NCI-H2171 (cell line): ENCODE results near the gene ABLIM3.

Source experiments
- DNase-seq: peaks from one replicate; lab custom pipeline; 2025; lab: John Stamatoyannopoulos, UW

ABLIM3 gene

DNA sequence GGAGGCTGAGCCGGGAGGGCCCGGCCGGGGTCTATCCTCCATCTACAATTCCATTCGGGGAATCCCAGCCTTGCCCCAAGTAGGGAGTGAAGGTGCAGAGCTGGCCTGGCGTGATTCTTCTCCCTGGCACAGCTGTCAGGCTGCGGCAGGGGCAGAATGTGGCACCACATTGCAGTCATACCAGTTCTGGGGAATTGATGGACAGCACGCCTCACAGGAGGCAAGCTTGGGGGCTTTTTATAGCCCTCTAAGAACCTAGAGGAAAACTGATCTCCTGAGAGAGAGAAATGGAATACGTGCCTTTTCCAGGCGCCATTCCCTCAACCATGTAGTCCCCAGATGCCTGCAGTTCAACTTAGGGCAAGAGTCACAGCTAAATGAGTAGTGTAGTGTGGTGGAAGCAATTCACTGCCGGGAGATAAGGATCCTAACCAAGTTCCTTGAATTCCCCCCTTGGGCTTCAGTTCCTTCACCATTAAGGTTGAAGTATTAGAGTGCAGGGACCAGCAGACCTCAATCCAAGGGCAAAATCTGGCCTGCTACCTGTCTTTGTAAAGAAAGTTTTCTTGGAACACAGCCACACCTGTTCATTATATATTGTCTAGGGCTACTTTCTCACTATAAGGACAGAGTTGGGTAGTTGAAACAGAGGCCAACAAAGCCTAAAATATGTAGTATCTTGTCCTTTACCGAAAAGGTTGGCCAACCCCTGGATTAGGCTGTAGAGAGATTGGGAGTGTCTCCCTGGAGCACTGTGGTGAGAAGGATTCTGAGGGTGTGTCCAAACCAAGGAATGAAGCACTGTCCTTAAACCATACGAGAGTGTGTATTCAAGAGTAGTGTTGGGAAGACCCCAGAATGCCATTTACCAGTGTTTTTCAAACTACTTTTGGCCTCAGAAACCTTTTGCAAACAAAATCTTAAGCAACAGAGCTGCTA lies 141.0 kb downstream of the ABLIM3 start:
- no peak for DNase-seq

DNA sequence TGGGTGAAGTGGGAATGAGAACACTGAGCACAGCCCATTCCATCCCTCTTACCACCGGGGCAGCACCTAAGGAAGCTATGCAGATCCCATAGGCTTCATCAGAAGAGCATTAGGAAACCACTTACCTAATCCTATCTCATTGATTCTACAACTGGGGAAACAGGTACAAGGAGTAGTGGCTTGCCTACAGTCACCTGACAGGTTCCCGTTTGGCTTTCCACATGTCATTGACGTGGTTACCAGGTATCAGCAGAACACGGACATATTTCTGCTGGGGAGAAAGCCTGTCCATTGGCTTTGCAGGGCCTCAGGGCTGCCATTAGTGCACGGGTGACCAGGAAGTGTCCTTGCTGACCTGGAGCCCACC lies 141.7 kb downstream of the ABLIM3 start:
- no peak for DNase-seq

DNA sequence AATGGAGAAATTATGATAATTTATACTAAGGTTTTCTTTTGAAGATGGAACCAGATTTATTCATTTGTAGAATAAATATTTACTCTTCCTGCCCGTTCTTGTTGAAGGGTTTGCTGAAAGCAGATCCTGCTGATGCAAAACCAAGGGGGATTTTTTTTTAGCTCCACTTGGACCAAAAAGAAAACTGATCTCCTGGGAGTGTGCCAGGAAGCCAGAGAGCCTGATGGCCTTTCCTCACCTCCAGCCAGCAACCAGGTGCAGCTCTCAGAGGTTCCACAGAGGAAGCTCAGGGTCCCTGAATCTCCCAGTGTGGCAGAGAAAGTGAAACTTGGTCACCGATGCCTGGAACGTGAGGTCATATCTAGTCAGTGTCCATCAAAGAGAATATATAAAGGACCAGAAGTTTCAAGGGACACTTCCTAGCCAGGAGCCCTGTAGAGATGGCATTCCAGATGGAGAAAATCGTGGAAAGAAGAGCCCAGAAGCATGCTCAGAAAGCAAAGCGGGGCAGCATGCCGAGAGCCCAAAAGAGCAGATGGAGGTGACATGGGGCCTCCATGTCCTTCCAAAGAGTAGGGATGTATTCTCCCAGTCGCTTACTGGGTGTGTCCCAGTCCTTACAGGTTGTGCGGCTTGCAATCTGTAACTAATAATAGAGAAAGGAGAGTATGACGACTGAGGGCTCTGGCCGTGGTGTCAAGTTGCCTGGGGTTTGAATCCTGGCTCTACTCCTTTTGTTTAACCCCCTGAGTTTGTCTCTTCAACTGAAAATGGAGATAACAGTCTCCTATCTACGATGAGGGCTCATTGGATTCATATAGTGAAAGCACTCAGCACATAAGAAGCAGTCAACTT lies 142.6 kb downstream of the ABLIM3 start:
- DNase-seq: peak; percentile 36

DNA sequence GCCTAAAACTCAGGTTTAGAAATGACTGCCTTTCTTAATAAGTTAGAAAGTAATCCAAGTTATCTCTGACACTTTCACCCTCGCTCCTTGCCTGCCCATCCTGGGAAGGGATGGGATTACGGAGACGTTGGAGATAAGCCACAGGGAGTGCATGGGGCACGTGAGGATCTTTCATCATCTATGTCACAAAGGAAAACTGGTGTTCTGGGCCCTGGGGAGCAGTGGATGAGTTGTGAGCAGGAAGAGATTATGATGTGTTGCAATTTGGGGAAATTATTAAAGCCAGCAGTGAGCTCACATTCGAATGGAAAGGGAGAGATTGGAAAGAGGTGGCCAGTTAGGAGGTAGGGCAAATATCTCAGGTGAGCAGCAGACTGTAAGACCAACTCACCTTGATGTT lies 143.2 kb downstream of the ABLIM3 start:
- no peak for DNase-seq

DNA sequence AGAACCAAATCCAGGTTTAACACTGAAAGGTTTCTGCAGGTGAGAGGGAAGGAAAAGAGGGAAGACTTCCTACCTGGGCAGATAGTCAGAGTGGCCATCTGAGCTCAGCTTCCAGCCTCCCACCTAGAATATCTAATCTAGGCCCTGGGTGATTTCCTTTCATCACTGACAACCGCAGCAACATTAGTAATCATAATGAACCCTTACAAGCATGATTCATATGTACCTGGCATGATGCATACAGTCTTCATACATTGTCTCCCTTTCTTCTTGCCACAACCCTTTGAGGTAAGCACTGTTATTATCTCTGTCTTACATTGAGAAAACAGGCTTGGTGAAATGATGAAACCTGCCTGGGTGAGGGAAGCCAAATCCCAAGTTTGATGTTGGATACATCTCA lies 143.9 kb downstream of the ABLIM3 start:
- DNase-seq: no peak

DNA sequence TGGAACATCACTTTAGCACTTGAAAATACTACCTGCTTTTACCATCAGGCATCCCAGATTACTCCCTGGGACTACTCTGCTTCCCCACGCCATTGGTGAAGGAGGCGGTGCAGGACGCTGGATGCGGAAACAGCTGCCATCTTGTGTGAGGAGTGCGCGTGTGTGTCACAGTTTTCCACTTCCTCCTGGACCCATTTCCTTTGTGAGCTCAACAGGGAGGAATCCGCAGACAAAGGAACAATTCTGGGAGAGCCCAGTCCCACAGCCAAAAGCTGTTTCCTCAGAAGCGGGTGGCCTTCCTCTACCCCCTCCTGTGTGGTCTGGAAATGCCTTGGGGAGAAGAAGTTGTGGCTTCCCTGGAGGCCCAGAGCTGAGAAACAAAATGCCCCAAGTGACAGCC lies 147.1 kb downstream of the ABLIM3 start:
- DNase-seq: no peak

DNA sequence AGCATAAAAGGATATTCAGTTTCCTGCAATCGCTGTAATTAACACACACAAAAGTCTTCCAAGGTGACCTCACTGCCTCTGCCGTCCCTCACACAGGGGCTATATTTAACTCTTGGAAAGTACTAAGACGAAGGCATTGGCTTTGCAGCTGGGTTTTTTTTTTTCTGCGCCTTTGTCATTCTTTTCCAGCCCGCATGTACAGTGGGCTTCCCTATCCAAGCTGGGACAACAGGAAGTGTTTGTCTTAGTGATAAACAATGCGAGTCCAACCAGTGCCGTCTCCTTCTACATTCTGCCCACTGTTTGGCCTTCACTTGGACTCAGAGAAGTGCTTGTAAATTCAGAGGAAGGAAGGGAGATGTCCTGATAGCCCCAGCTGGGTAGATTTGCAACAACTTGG lies 148.0 kb downstream of the ABLIM3 start:
- no peak for DNase-seq

DNA sequence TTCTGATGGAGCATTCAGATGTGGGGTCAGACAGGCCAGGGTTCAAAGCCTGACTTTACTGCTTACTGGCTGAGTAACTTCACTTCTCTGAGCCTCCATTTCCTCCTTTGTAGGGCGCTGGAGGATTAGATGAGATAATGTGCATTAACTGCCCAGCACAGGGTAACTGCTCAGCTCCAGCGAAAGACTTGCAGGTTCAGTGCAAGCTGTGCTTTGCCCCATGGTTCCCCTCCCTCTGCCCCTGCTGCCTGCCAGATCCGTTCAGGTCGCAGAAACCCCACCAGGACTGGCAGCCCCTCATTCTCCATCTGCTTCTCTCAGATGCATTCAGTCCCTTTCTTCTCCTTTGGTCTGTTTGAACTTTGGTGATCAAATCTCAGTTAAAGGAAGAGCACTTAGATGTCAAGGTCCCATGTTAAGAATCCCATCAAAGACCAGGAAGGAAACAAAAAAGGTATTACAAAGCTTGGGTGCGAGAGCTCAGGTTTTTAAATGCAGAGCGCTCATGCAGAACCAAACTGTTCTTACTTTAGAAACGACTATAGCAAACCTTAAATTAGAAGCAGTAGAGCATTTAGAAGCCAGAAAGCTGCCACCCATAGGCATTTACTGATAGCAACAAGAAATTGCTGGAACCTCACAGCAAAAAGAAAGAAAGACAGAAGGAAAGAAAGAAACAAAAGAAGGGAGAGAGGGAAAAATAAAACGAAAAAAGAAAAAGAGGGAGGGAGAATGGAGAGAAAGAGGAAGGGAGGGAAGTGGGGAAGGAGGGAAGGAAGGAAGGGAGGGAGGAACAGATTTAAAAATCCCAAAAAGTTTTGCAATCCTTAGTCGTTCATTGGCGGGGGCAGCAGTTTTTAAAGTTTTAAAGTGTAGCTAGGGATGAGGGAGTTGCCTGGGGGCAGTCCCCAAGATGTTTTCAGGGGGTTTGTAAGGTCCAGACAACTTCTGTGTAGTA lies 153.9 kb downstream of the ABLIM3 start:
- DNase-seq: no peak

DNA sequence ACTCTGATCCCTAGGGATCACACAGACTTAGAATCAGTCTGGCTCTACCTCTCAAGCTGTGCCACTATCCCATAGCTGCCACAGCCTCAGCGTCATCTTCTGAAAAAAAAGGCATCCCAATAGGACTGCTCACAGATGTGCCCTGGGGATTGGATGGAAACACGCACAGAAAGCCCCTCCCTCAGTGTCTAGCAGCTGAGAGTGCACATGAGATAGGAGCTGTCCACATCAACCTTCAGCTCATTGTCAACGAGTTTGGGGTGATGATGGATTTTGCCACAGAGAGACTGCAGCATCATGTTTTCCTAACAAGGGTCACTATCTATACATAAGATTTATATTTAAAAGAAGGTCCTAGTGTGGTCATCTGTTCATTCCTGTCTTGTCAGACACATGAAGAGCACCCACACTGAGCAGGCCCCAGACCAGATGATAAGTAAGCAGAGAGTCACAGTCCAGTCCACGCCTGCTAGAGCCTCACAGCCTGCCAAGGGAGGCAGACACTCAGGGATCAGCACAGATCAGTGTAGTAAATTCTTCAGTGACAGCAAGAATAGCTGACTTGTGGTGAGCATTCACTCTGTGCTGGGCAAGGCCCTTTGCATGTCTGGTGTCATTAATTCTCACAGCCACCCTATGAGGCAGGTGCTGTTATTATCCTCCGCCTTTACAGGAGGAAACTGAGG lies 156.2 kb downstream of the ABLIM3 start:
- DNase-seq: no peak

DNA sequence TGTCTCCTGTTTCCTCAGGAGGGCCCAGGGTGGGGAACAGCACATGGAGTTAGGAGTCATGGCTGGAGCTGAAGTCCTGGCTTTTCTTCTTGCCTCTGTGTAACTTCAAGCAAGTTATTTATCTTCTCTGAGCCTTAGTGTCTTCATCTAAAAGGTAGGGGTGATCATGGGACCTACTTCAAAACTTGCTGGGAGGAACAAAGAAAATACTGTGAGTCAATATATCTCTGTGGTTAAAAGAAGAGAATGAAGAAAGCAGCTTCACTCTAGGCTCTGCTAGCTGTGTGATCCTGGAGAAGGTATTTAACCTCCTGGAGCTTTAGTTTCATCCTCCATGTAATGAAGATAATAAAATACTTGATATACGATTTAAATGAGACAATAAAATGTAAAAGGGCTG lies 156.9 kb downstream of the ABLIM3 start:
- no peak for DNase-seq

DNA sequence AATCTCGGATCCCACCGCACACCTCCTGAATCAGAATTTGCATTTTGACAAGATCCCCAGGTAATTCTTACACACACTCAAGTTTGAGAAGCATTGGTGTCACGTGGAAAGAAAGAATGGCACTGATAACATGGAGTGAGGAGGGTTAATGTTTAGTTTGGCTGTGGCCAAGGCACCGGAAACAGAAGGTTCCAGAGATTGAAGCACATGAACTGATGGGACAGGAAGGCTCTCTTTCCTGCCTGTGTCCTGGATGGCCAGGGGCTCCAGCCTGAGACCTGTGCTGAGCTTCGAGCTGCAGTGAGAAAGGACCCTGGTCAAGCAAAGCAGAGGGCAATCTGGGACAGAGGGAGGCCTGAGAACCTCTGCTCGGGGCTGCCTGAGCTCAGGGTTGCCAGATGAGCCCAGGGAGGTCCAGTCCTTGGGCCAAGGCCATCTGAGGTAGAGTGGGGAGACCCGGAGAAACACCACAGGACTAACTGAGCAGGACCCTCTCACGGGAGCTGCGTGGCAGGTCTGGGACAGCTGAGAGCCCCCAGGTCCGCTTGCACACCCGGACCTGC lies 157.6 kb downstream of the ABLIM3 start:
- DNase-seq: no peak

DNA sequence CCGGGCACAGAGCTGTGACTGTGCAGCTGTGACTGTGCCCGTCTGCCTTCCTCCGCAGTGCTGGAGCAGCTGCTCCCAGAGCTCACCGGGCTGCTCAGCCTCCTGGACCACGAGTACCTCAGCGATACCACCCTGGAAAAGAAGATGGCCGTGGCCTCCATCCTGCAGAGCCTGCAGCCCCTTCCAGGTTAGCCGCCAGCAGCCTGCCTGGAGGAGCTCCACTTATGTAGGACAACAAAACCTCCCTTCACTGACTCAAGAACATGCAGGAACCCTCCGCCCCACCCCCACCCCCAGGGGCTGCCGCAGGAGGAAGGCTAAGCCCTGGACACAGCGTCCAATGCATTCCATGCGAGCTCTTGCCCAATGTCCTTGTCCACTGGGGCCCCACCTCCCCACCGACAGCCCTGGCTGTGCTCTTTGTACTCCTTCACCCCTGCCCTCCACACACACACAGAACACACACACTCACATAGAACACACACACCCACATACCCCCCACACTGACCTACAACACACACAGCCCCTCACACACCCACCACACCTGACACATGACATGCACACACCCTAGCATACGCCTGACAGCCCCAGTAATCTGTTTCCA lies 158.3 kb downstream of the ABLIM3 start:
- no peak for DNase-seq

DNA sequence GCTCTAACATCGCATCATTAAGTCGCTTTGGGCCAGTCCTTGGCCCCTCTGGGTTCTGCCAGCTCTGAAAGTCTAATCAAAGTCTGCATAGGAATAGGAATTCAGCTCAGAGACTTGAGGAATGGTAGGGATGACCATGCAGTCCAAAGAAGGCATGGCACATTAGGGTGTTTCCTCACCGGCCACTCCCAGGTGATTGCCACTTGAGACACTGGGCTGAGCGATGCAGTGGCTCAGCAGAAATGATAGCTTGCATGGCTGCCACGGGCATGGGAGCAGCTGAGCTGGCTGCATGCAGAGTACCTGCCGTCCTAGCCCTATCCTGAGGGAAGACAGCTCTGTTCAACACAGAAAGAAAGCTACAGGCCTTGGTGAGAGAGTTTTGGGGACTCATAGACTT lies 159.1 kb downstream of the ABLIM3 start:
- DNase-seq: no peak

DNA sequence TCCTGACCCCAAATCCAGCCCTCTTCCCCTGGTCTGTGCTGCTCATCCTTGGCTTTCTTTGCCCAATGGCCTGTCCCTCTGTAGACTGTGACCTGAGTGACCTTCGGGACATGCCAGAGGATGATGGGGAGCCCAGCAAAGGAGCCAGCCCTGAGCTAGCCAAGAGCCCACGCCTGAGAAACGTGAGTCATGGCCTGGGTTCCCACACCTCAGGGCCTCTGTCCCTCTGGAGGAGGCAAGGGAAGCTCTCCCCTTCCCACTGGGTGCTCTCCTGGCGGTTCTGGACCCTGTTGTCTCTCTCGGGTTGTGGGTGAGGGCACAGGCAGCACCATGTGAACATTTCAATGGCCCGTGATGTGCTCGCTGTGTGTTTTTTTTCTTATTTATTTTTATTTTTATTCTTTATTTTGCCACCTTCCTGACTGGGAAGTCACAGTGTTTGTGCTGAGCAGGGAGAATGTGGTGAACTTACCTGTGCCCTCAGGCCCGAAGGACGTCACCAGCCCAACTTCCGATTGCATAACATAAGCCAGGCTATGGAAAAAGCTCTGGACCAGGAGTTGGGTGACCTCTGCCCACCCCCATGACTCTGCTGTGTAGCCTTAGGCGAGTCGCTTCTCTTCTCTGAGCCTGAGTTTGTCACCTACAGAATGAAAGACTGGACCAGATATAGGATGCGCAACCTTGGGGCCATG lies 159.9 kb downstream of the ABLIM3 start:
- DNase-seq: no peak

DNA sequence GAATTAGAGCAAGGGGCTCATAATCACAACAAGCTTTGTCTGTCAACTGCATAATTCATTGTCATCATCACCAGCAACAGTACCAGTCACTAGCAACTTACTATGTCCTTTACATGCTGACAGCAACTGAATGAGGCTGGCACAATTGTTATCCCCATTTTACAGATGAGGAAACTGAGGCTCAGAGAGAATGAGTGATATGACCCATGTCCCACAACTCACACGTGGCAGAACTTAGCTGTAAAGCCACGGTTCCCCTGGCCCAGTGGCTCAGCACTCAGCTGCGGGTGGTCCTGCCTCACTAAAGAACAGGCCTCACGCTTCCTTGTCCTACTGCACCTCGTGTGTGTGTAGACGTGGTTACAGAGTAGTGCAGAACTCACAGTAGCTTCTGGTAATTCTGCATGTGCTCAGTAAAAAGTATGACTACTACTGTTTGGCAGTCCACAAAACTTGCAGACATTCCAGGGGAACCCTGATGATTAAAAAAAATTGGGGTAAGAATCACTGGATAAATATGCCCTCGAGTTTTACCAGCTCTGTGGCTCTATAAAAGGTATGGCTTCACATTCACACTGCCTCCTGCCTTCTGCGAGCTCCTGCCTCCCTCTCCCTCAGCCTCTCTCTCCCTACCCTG lies 160.6 kb downstream of the ABLIM3 start:
- DNase-seq: no peak

DNA sequence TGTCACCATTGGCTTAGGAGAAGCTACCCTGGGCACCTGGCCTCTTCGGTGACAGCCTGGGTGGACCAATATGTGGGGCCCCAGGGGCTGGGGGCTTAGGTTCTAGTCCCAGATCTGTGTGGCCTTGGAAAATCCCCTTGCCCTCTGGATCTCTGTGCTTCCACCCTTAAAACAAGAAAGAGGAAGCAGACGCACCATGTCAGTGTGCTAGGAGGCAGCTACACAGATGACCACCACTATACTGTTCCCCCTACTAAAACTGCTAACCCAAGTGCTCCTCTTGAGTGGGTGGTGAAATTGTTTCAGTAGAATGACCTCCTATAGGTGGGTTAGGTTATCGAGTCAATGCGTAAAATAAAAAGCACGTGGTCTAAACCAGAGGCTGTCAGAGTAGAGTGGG lies 161.3 kb downstream of the ABLIM3 start:
- DNase-seq: no peak

DNA sequence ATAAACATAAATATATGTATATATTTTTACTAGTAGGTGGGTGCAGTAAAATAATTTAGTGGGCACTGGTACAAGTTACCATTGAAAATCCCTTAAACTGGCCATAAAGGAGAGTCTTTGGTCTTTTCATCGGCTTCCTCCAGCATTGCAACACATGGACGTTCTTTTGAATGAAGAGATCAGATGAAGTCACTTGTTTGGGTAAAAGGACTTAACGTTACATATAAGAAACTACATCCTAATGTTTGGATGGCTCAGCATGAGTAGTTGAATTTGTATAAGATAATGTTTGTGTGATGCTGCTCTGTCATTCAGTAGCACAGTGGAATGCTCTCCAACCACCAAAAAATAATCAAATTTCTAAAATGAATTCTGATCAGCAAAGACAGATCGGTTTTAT lies 161.9 kb downstream of the ABLIM3 start:
- DNase-seq: no peak

DNA sequence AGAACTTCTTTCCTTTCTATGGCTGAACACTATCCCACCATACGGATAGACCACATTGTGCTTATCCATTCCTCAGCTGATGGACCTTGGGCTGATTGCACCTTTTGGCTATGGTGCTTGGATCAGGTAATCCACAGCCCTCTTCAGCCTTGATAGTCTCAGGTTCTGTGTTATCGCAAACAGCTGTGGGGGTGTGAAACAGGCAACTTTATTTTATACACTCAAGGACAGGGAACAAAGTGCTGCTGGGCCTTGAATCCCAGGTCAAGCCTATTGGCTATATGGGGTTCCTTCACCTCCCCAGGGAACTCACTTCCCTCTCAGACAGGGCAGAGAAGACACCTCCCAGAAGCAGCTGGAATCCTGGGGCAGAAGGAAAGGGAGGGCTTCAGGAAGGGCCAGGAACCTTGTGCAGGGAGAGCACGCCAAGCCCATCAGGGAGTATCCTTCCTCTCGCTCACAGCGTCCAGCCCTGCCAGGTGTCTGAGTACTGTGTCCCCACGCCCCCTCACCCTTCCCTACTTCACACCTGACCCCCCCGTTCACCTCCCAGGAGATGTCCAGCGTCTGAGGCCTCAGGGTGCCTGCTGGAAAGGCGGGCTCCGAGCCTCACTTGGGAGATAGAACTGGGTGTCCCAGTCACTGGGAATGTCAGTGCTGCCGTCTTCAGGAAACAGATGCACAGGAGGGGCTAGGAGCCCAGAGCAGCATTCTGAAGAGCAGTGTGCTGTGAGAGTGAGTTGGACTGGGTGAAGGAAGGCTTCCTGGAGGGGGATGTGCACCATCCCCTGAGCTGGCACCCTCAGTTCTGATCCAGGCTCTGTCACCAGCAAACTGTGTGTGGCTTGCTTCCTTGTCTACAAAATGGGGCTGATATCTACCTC lies 163.1 kb downstream of the ABLIM3 start:
- no peak for DNase-seq

DNA sequence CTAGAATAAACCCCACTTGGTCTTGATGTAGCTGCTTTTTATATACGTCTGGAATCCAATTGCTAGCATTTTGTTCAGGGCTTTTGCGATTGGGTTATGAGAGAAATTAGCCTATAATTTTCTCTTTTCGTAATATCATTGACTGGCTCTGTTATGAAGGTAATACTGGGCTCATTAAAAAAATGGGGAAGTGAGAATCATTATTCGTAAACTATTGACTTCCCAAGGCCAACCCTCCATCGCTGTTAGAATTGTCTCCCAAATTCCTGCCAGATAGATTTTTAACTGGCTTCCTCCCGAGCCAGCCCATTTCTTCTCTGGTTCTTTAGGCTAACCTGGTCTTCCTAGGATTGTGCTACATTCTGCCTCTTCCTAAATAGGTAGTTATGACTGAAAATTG lies 168.1 kb downstream of the ABLIM3 start:
- DNase-seq: no peak
